SK-N-SH (cell line): Measurements from ENCODE around the gene RASL10B. TPM values are rescaled to one million over a fixed set of nuclear protein-coding genes. Genes with fewer than 3 reads are reported as not detected.

Source experiments
- CTCF ChIA-PET: fragments of 300-600, 350-600 bp; formaldehyde crosslinking; extraction: SDS; loops from one replicate; lab custom pipeline; 2021; lab: Yijun Ruan, JAX
- POLR2A ChIA-PET: fragments of 350-600 bp; sonication (Branson Sonifier 250); formaldehyde crosslinking; extraction: SDS; loops from one replicate; lab custom pipeline; 2020; ENCODE audit warnings: antibody characterized with exemption, inconsistent platforms; lab: Yijun Ruan, JAX
- DNase-seq: peaks from one replicate; pipeline ENCODE4 v3.0.0; 2012
- H2AFZ ChIP-seq: fragments of 200-600 bp; sonication (generic); 2 replicates; pipeline ENCODE4 v1.8.1; 2016; ENCODE audit warnings: antibody characterized with exemption, mild to moderate bottlenecking, low read depth
- H3F3A ChIP-seq: fragments of 200-600 bp; sonication (generic); replicated peaks from 2 replicates; pipeline ENCODE3; 2016; ENCODE audit warnings: antibody characterized with exemption, mild to moderate bottlenecking; ENCODE audit not compliant: insufficient read depth
- H3K27ac ChIP-seq, 2 experiments: fragments of 200-500 bp in 1 of 2; fragments of 200-600 bp in 1 of 2; sonication (Bioruptor generic) in 1 of 2; sonication (generic), shearing (Covaris generic) in 1 of 2; 2 replicates each; pipeline versions ENCODE4 v1.5.1 to v1.6.1; 2014 to 2016; ENCODE audit warnings: low read depth in 2 of 2, inconsistent platforms in 1 of 2, low read length in 1 of 2, mild to moderate bottlenecking in 1 of 2, mixed read lengths in 1 of 2
- H3K27me3 ChIP-seq: fragments of 200-600 bp; sonication (generic), shearing (Covaris generic); 2 replicates; pipeline ENCODE4 v1.6.1; 2016; ENCODE audit warnings: mixed run types; ENCODE audit not compliant: insufficient read depth
- H3K36me3 ChIP-seq, 2 experiments: fragments of 200-500 bp in 1 of 2; fragments of 200-600 bp in 1 of 2; sonication (Bioruptor generic) in 1 of 2; sonication (generic) in 1 of 2; replicated peaks in 1 of 2; 2 replicates each; pipeline versions ENCODE3 to v1.5.1; 2014 to 2016; ENCODE audit warnings: low read length in 1 of 2, mild to moderate bottlenecking in 1 of 2; ENCODE audit not compliant: insufficient read depth in 2 of 2, control insufficient read depth in 1 of 2
- H3K4me1 ChIP-seq, 2 experiments: fragments of 200-500 bp in 1 of 2; fragments of 200-600 bp in 1 of 2; sonication (Bioruptor generic) in 1 of 2; sonication (generic), shearing (Covaris generic) in 1 of 2; 2 replicates each; pipeline versions ENCODE4 v1.5.1 to v1.6.1; 2014 to 2016; ENCODE audit warnings: low read depth in 1 of 2, low read length in 1 of 2, mixed run types in 1 of 2; ENCODE audit not compliant: insufficient read depth in 2 of 2, control insufficient read depth in 1 of 2
- H3K4me2 ChIP-seq: fragments of 200-600 bp; sonication (generic), shearing (Covaris generic); 2 replicates; pipeline ENCODE4 v1.6.1; 2017; ENCODE audit warnings: mixed run types
- H3K4me3 ChIP-seq, 2 experiments: fragments of 200-500 bp in 1 of 2; fragments of 200-600 bp in 1 of 2; sonication (Bioruptor generic) in 1 of 2; sonication (generic), shearing (Covaris generic) in 1 of 2; 2 replicates each; pipeline versions ENCODE4 v1.5.1 to v1.8.1; 2014 to 2016; ENCODE audit warnings: low read depth in 2 of 2, inconsistent platforms in 1 of 2, low read length in 1 of 2, mild to moderate bottlenecking in 1 of 2, mixed read lengths in 1 of 2, moderate library complexity in 1 of 2
- H3K79me2 ChIP-seq: fragments of 200-600 bp; sonication (generic); 2 replicates; pipeline ENCODE4 v1.8.1; 2017; ENCODE audit warnings: mild to moderate bottlenecking; ENCODE audit not compliant: insufficient read depth
- H3K9ac ChIP-seq: fragments of 200-600 bp; sonication (generic); 2 replicates; pipeline ENCODE4 v1.6.1; 2017; ENCODE audit warnings: mixed run types
- H3K9me2 ChIP-seq: fragments of 200-600 bp; sonication (generic); 2 replicates; pipeline ENCODE4 v1.6.1; 2017; ENCODE audit warnings: mixed run types
- H3K9me3 ChIP-seq: fragments of 200-600 bp; sonication (generic); 2 replicates; pipeline ENCODE4 v1.6.1; 2017; ENCODE audit warnings: mixed run types, mild to moderate bottlenecking, moderate library complexity
- H4K20me1 ChIP-seq: fragments of 200-600 bp; sonication (generic); 2 replicates; pipeline ENCODE4 v1.6.1; 2017; ENCODE audit warnings: mild to moderate bottlenecking, mixed run types; ENCODE audit not compliant: insufficient read depth
- IRF3 ChIP-seq: fragments of 150-350 bp; IDR thresholded peaks from 2 replicates; pipeline ENCODE4 v1.6.1; 2016; ENCODE audit warnings: mild to moderate bottlenecking, low read depth, low read length
- MAX ChIP-seq: IDR thresholded peaks from 2 replicates; pipeline ENCODE4 v1.4.0; 2012; ENCODE audit warnings: low read depth
- PBX3 ChIP-seq: IDR thresholded peaks from 2 replicates; pipeline ENCODE4; 2012
- RAD21 ChIP-seq: IDR thresholded peaks from 2 replicates; pipeline ENCODE4 v1.6.1; 2012; ENCODE audit warnings: mild to moderate bottlenecking, low read length
- SIN3A ChIP-seq: IDR thresholded peaks from 2 replicates; pipeline ENCODE4 v1.6.1; 2012; ENCODE audit warnings: low read depth, mild to moderate bottlenecking, low read length, moderate library complexity, borderline replicate concordance
- TAF1 ChIP-seq: IDR thresholded peaks from 2 replicates; pipeline ENCODE4 v1.6.1; 2012; ENCODE audit warnings: low read depth, mild to moderate bottlenecking, low read length, moderate library complexity, borderline replicate concordance
- WGBS: methylation state at CpG from one replicate; pipeline ENCODE4 v1.1.6; 2017; ENCODE audit warnings: low lambda C conversion rate; 5-methylcytosine and 5-hydroxymethylcytosine counted together
- polyA plus RNA-seq, 3 experiments: library from polyadenylated mRNA; depleted of rRNA; stranded (reverse); fragments of >200 nt; gene quantifications; 2 replicates each; pipeline ENCODE4 v1.2.3, GENCODE V29; 2012

RASL10B gene
- polyA plus RNA-seq, 1 of the 3 experiments (the other 2 are of a cell fraction), result 4.2 TPM

- Histone ChIP-seq H3K4me2 (no peak overlapping the region), H4K20me1 (no peaks in the 10 kb centered on the region), H2AFZ (no peak overlapping the region), H3K79me2 (no peaks in the 10 kb centered on the region), H3K4me1 (peaks cover 0 to 21% of the 10 kb centered on the region in 2 experiments; a peak in 1 of 4 replicates), H3K9ac (no peak overlapping the region), H3F3A (no peaks in the 10 kb centered on the region), H3K9me3 (no peaks in the 10 kb centered on the region), H3K36me3 (no peaks in the 10 kb centered on the region), H3K27ac (no peak overlapping the region), H3K9me2 (no peaks in the 10 kb centered on the region), H3K4me3 (no peak overlapping the region), H3K27me3 (peaks cover 11% of the 10 kb centered on the region)
- WGBS, result 97% methylated on average over 6 of the region's 6 CpGs
- TF ChIP-seq PBX3 (no peak), IRF3 (no peak), TAF1 (no peak), RAD21 (no peak), SIN3A (no peak)
- CTCF ChIA-PET, result interaction anchor here (0.8 to 10.4 kb wide), 13 partner anchors 11 to 436 kb away, joined by 3 to 275 read pairs (median 25); partner anchors contain the start of genes C17orf50, RASL10B and TAF15
- POLR2A ChIA-PET, result no interaction called here
- DNase-seq, result no peak
Measured at GRCh38 chr17:35748979-35749378, 17.5 kb downstream of the RASL10B start.

- Histone ChIP-seq H3K79me2 (no peaks in the 10 kb centered on the region), H3K4me2 (peak overlapping the region; percentile 50; the same call in 1 of the 2 replicates), H3K9me3 (no peaks in the 10 kb centered on the region), H3K9me2 (no peaks in the 10 kb centered on the region), H3K4me1 (peaks cover 0 to 21% of the 10 kb centered on the region in 2 experiments; a peak in 1 of 4 replicates), H4K20me1 (no peaks in the 10 kb centered on the region), H3K36me3 (no peaks in the 10 kb centered on the region), H3K27ac (no peak overlapping the region), H3F3A (no peaks in the 10 kb centered on the region), H3K9ac (no peak overlapping the region), H2AFZ (no peak overlapping the region), H3K4me3 (no peak overlapping the region), H3K27me3 (peaks cover 11% of the 10 kb centered on the region)
- ChIA-PET CTCF (interaction anchor here (0.6 to 10.4 kb wide), 13 partner anchors 11 to 437 kb away, joined by 3 to 275 read pairs (median 7); partner anchors contain the start of genes C17orf50 and TAF15), POLR2A (no interaction called here)
- DNase-seq, result peak; percentile 68
- 19% methylated on average over 19 of the region's 35 CpGs for WGBS
- no peak for TF ChIP-seq MAX
Measured at GRCh38 chr17:35749560-35750412, 18.3 kb downstream of the RASL10B start.
